HFF-Myc (cell line): ENCODE measurements around the gene GRID1.

Experiments used
- DNase-seq: peaks from one replicate; pipeline ENCODE4 v3.0.0-alpha.2; 2011; ENCODE audit warnings: low read depth; ENCODE audit errors: extremely low read depth
- H3K4me3 ChIP-seq: replicated peaks from 2 replicates; pipeline ENCODE4 v1.5.1; 2011; ENCODE audit warnings: low read depth, mild to moderate bottlenecking, control low read depth, low read length
- TF ChIP-seq, protein P1 (sequence below): IDR thresholded peaks from 2 replicates; pipeline ENCODE4 v1.5.1; 2012; ENCODE audit warnings: mild to moderate bottlenecking, low read depth, low read length, control low read depth; ENCODE audit errors: missing control alignments

The GRID1 gene

DNA sequence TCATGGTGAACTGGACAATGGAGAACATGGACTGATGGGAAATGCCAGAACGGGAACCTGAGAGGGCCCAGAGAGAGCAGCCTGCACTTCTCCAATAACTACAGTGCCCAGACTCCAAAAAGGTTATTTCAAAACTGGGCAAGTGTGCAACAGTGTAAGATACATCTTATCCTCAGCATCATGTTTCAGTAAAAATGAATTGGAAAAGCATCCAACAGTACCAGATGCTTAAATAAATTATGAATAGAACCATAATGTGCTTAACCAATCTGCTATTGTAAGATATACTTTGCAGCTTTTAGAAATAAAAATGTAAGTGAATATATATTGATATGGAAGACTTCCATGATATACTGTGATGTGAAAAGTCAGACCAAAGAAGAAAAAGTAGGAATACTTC, 303.3 kb downstream of the GRID1 start:
- no peak overlapping the region for H3K4me3 ChIP-seq
- no peak for DNase-seq
- TF ChIP-seq, protein P1, sequence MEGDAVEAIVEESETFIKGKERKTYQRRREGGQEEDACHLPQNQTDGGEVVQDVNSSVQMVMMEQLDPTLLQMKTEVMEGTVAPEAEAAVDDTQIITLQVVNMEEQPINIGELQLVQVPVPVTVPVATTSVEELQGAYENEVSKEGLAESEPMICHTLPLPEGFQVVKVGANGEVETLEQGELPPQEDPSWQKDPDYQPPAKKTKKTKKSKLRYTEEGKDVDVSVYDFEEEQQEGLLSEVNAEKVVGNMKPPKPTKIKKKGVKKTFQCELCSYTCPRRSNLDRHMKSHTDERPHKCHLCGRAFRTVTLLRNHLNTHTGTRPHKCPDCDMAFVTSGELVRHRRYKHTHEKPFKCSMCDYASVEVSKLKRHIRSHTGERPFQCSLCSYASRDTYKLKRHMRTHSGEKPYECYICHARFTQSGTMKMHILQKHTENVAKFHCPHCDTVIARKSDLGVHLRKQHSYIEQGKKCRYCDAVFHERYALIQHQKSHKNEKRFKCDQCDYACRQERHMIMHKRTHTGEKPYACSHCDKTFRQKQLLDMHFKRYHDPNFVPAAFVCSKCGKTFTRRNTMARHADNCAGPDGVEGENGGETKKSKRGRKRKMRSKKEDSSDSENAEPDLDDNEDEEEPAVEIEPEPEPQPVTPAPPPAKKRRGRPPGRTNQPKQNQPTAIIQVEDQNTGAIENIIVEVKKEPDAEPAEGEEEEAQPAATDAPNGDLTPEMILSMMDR = no peak

DNA sequence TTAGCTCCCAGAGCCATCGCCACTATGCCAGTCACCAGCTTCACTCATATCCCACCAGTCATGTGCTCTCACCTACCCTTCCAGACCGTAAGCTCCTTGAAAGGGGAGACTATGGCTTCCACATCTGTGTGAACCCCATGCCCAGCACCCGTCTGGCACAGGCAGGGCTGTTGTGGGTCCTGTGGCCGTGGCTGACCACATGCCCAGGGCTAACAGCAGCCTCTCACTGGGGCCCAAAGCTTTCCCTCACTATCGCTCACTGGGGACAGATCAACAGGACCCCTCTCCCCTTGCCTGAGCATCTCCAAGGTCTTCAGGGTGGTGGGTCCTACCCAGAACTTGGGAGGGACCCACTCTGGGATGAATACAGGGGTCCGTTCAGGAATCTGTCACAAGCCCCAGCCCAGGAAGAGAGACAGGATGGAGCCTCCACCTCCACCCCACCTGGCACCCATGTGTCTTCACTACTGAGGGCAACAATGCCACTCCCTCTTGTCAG, 303.9 kb downstream of the GRID1 start:
- TF ChIP-seq, protein P1 = no peak
- DNase-seq = no peak
- no peak overlapping the region for H3K4me3 ChIP-seq

DNA sequence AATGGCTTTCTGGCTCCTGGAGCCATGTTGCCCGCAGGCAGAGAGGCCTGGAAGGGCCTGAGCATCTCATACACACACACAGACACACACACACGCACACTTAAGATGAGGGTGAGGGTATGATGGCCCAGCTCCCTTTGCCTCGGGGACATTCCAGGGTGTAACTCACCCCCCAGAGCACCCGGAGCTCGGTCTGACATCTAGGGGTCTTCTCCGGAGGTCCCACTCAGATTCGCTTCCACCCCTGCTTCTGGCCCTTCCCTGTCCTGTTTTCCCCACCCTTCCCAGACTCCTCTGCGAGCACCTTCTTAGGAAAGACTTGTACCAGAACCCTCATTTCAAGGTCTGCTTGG, 304.4 kb downstream of the GRID1 start:
- no peak overlapping the region for H3K4me3 ChIP-seq
- DNase-seq = no peak
- TF ChIP-seq, protein P1 = no peak

DNA sequence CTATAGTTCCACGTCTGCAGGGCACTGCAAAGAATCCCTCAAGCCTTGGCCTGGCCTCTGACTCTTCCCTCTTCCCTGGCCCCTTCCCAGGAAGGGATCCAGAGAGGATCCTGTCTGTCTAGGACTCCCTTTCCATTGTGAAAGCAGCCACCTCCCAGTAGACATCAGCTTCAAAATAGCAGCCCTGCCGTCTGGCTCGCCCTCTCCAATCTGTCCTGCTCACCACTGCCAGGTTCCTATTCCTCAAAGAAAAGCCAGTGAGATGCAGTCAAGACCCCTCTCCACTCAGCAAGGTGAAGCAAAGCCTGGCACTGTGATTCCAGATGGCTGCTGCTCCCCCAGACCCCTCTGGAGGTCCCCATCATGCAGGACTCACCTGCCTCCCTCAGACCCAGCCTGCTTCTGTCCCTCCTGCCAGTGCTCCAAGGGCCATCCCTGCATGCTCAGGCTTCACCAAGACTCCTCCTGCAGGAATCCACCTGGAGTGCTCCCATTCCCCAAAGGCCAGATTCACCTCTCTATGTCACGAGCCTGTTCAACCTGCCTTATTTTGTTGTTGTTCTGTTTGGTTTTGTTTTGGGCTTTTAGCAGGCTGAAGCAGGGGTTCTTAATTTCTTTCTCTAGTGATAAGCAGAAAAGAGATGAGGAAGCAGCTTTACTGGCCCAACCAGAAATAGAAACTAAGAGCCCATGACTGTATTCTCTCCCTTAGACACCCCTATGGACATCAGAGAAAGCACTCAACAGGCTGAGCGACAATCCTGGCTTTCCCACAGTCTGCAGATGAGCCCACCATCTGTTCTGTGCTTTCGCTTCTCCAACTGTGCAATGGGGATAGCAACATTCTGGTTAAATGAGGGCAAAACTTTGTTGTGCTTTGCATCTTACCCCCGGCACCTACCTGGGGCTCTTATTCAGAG, 305.1 kb downstream of the GRID1 start:
- DNase-seq = no peak
- TF ChIP-seq, protein P1 = no peak
- H3K4me3 ChIP-seq = no peak overlapping the region

DNA sequence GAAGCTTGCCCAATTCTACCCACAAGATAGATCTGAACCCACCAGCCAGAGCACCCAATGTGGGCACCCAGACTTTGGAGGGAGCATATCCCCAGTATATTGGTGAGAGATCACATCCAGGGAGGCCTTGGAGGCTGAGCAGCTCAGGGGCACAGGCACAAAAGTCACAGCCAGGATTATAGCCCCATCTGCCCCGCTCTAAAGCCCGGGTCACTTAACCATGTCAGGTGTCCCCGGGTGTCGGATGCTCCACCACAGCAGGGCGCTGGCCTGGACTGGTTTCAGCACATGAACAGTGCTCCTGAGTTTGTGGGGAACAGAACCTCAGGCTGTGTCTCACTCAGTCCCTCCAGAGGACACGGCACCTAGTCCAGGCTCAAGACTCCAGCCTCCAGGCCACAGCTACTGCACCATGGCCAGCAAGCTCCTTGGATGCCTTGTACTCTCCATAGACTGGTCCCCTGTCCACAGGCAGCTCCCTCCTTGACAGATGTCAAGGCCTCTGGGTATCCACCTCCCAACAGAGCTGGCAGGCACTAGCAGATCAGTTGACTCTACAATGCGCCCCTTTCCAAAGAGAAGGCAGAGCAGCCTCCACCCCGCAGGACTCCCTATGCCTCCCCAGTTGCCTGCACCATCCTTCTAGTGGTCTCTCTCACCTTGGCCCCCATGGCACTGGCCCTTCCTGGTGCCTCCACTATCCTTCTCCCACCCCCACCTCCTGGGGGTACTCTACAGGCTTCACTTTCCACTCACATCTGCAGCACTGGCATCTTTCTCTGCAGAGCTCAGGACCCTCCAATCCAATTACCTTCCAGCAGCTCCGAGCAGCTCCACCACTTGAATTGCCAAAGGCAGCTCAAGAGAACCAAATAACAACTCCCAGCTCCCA, 306.0 kb downstream of the GRID1 start:
- H3K4me3 ChIP-seq = no peak overlapping the region
- TF ChIP-seq, protein P1 = no peak
- no peak for DNase-seq

DNA sequence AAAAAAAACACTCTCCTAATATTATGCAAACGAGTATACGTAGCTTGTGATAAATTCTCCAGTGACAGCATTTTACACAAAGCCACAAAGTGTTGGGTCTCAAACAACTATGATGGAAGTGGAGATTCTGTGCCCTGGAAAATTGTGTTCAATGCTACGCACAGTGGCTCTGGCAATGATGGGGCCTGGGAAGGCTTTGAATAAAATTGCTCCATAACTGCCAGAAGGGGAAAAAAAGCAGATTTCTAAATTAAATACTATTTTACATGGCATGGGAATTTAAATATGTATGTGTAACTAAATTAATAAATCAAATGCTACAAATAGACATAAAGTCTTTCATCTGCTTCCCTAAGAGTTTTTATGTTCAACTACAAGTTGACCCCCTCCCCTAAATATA, 306.7 kb downstream of the GRID1 start:
- no peak overlapping the region for H3K4me3 ChIP-seq
- TF ChIP-seq, protein P1 = no peak
- DNase-seq = no peak
